ENCODE results near the gene IDE.
"Not testable (repeated sequence)": the region's sequence is repeated elsewhere in the genome, so short reads cannot be mapped to it uniquely, and the experiment has no call there.

IDE gene

DNA sequence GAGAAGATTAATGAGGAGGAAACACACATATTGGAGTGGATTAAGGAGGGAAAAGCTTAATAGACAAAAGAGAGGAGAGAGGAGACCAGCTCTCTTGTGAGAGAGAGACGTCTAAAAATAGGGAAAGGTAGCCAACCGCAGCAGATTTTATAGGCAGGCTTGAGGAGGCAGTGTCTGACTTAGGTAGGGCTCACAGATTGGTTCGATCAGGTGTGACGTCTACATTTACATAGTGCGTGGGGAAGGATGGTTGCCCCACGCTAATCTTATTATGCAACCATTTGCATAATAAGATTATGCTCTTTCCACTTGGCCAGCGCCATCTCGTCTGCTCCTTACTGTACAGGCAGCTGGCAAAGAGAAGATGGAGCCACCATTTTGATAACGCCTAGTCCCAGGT, 160.9 kb downstream of the IDE start:
- no peak for DNase-seq

DNA sequence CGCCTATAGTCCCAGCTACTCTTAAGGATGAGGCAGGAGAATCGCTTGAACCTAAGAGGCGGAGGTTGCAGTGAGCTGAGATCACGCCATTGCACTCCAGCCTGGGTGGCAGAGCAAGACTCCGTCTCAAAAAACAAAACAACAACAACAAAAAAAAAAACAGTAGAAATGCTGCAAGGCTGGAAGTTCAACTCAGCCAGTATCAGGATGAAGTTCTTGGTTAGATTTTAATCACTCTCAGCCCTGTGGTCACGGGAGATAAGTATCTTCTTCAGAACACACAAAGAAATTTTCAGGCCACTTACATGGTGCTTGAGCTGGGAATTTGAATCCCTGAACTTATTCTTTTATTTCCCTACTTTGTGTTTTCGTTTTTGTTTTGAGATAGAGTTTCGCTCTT, 162.5 kb downstream of the IDE start:
- DNase-seq: no peak

- DNase-seq: no peak
Observed at GRCh38 chr10:92410501-92410900, 163.4 kb downstream of the IDE start.

GRCh38 chr10:92408017-92408361, 165.9 kb downstream of the IDE start:
- DNase-seq: no peak

GRCh38 chr10:92407305-92408016, 166.4 kb downstream of the IDE start:
- no peak for DNase-seq

DNA sequence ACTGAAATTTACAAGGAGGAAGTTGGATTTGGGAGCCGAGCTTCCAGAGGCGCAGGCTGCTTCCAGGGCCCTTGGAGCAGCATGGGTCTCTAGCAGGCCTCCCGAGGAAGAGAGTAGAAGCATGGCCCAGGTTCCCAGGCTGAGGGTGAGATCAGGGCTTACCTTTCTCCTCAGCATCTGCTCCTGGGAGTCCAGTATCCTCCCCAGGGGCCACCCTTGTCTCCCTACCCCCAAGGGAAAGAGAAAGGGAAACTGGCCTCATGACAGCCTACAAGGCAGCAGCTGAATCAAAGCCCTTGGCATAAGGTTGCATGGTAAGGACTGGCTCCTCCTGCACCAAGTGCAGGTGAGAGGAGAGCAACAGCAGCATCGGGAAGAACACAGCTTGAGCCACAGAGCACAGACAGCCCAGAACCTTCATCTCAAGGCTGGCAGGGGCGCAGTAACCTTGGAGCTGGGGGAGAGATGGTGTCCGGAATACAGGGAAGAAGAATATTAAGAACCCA, 168.4 kb downstream of the IDE start:
- DNase-seq: no peak

- DNase-seq: no peak
Observed at GRCh38 chr10:92404612-92405418, 169.1 kb downstream of the IDE start.

DNA sequence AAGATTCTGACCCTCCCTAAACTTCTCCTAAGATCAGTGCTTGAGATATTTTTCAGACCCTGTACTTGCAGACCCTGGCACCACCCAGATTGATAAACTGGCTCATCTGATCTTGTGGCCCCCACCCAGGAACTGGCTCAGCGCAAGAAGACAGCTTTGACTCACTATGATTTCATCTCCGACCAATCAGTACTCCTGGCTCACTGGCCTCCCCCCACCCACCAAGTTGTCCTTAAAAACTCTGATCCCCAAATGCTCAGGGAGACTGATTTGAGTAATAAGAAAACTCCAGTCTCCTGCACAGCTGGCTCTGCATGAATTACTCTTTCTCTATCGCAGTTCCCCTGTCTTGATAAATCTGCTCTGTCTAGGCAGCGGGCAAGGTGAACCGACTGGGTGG, 171.7 kb downstream of the IDE start:
- DNase-seq: not testable (repeated sequence)
